ENCODE measurements around the gene PRKCH. TPM values are rescaled to one million over a fixed set of nuclear protein-coding genes. Genes with fewer than 3 reads are reported as not detected.

The PRKCH gene
- total RNA-seq, 2 experiments from 2014 or later: 193 to 194 TPM

DNA sequence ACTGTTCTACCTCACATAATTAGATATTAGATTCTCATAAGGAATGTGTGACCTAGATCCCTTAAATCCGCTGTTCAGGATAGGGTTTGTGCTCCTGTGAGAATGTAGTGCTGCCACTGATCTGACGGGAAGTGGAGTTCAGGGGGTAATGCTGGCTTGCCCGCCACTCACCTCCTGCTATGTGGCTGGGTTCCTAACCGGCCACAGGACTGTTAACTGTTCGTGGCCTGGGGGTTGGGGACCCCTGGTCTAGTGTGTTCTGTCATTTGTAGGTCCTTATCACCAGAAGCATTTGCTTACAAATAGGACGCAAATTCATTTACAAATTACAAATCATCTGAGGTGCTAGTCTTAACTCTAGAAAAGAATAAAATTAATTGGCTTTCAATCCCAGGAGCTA, 23.8 kb upstream of the PRKCH start:
- peak overlapping the region; percentile 41 for H3K27ac Mint-ChIP-seq
- no peak for DNase-seq
- H3K36me3 Mint-ChIP-seq (ENCODE audit: low read depth): peaks cover 7% of the 10 kb centered on the region
- H3K4me3 Mint-ChIP-seq: no peak overlapping the region
- H3K27me3 Mint-ChIP-seq: no peaks in the 10 kb centered on the region
- ChIA-PET CTCF (interaction anchor here (0.7 to 2.8 kb wide), 5 partner anchors 10 to 91 kb away, joined by 3 to 32 read pairs (median 3); partner anchors contain the start of gene TMEM30B), POLR2A (interaction anchor here (0.6 to 1.2 kb wide), 2 partner anchors 8 to 140 kb away, joined by 3 read pairs; no protein-coding TSS in a partner anchor)
- intact Hi-C loops (cut with micrococcal nuclease): loop anchor here (5.0 to 10.0 kb wide), 2 partner anchors 160 to 537 kb away; no protein-coding TSS in a partner anchor
- peaks cover 2% of the 10 kb centered on the region for H3K9me3 Mint-ChIP-seq
- TF ChIP-seq CTCF (IDR thresholded peaks at IDR 0.05): no peak
- no peak for ATAC-seq
- peaks cover 53% of the 10 kb centered on the region for H3K4me1 Mint-ChIP-seq (ENCODE audit: low read depth)

- ChIA-PET CTCF (interaction anchor here (0.9 to 2.1 kb wide), 7 partner anchors 14 to 592 kb away, joined by 3 to 6 read pairs (median 4); partner anchors contain the start of genes PRKCH and TMEM30B), POLR2A (interaction anchor here (1.2 kb wide), 1 partner anchor 138 kb away, joined by 3 read pairs; no protein-coding TSS in a partner anchor)
- H3K27ac Mint-ChIP-seq: peak overlapping the region; percentile 76
- H3K4me3 Mint-ChIP-seq: no peak overlapping the region
- no peak for TF ChIP-seq CTCF (IDR thresholded peaks at IDR 0.05)
- peaks cover 53% of the 10 kb centered on the region for H3K4me1 Mint-ChIP-seq (ENCODE audit: low read depth)
- intact Hi-C loops (cut with micrococcal nuclease): loop anchor here (5.0 to 10.0 kb wide), 2 partner anchors 158 to 536 kb away; no protein-coding TSS in a partner anchor
- H3K9me3 Mint-ChIP-seq: peaks cover 4% of the 10 kb centered on the region
- H3K36me3 Mint-ChIP-seq (ENCODE audit: low read depth): peaks cover 10% of the 10 kb centered on the region
- ATAC-seq (no peak), DNase-seq (peak; percentile 30)
- no peaks in the 10 kb centered on the region for H3K27me3 Mint-ChIP-seq
These were observed 22.6 kb upstream of the PRKCH start for GRCh38 chr14:61298824-61299223.

DNA sequence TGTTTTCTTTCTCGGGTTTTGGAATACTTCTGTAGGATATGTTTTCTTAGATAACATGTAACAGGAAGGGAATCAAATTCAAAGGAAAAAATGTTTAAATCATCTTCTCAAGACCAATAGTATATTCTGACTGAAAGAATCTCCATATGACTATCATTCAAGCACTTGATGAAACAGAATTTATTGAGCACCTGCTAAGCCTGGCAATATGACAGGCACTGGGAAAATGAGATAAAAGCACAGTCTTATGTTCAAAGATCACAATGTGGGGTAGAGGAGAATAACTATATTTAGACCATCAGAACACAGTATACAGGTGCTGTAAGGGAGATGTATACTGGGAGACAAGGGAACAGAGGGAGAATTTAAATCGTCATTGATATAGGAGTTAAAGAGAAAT, 21.2 kb upstream of the PRKCH start:
- peaks cover 53% of the 10 kb centered on the region for H3K4me1 Mint-ChIP-seq (ENCODE audit: low read depth)
- no peak overlapping the region for H3K4me3 Mint-ChIP-seq
- POLR2A ChIA-PET: no interaction called here
- DNase-seq: no peak
- TF ChIP-seq CTCF (IDR thresholded peaks at IDR 0.05): no peak
- H3K36me3 Mint-ChIP-seq (ENCODE audit: low read depth): peaks cover 11% of the 10 kb centered on the region
- no peak for ATAC-seq
- intact Hi-C loops (cut with micrococcal nuclease): no loop called here
- no peaks in the 10 kb centered on the region for H3K27me3 Mint-ChIP-seq
- H3K27ac Mint-ChIP-seq: no peak overlapping the region
- peaks cover 10% of the 10 kb centered on the region for H3K9me3 Mint-ChIP-seq
- CTCF ChIA-PET: interaction anchor here (1.2 to 1.7 kb wide), 2 partner anchors 15 to 537 kb away, joined by 4 to 6 read pairs; no protein-coding TSS in a partner anchor

GRCh38 chr14:61300754-61301153, 20.6 kb upstream of the PRKCH start:
- DNase-seq (no peak), ATAC-seq (no peak)
- Mint-ChIP-seq H3K4me3 (no peak overlapping the region), H3K27ac (no peak overlapping the region), H3K36me3 (ENCODE audit: low read depth) (peaks cover 15% of the 10 kb centered on the region), H3K4me1 (ENCODE audit: low read depth) (peaks cover 50% of the 10 kb centered on the region), H3K9me3 (peaks cover 14% of the 10 kb centered on the region), H3K27me3 (no peaks in the 10 kb centered on the region)
- intact Hi-C loops (cut with micrococcal nuclease): no loop called here
- ChIA-PET CTCF (interaction anchor here (1.7 kb wide), 1 partner anchor 536 kb away, joined by 4 read pairs; no protein-coding TSS in a partner anchor), POLR2A (no interaction called here)
- no peak for TF ChIP-seq CTCF (IDR thresholded peaks at IDR 0.05)

DNA sequence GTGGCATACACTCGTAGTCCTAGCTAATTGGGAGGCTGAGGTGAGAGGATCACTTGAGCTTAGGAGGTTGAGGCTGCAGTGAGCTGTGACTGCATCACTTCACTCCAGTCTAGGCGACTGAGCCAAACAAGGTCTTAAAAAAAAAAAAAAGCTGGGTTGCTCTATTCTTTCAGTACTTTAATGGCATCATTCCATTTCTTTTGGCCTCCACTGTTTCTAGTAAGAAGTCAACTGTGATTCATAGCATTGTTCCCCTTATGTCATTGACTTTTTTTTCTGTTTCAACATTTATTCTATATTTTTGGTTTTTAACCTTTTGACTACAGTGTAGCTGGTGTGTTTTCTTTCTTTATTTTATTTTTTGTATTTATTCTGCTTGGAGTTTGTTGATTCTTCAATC, 16.7 kb upstream of the PRKCH start:
- ATAC-seq: no peak
- no peak overlapping the region for H3K4me3 Mint-ChIP-seq
- H3K9me3 Mint-ChIP-seq: peaks cover 21% of the 10 kb centered on the region
- ChIA-PET CTCF (interaction anchor here (0.9 to 1.0 kb wide), 2 partner anchors 15 to 18 kb away, joined by 3 read pairs; no protein-coding TSS in a partner anchor), POLR2A (no interaction called here)
- DNase-seq: no peak
- peaks cover 30% of the 10 kb centered on the region for H3K36me3 Mint-ChIP-seq (ENCODE audit: low read depth)
- intact Hi-C loops (cut with micrococcal nuclease): no loop called here
- H3K27me3 Mint-ChIP-seq: no peaks in the 10 kb centered on the region
- no peak overlapping the region for H3K27ac Mint-ChIP-seq
- H3K4me1 Mint-ChIP-seq (ENCODE audit: low read depth): peaks cover 28% of the 10 kb centered on the region
- no peak for TF ChIP-seq CTCF (IDR thresholded peaks at IDR 0.05)

All from activated CD8-positive, alpha-beta T cell treated with anti-CD3 and anti-CD28 coated beads for 36 hours (primary cell).